HG02981 (cell line): ENCODE measurements around the gene FOXD2.
"Not testable (repeated sequence)": the region's sequence is repeated elsewhere in the genome, so short reads cannot be mapped to it uniquely, and the experiment has no call there.

Source experiments
- ATAC-seq: cut with Tn5 transposase; IDR thresholded peaks from one replicate; pipeline ENCODE4 v1.9.1; 2021; ENCODE audit warnings: mild to moderate bottlenecking, moderate library complexity; ENCODE audit not compliant: unreplicated experiment

Gene FOXD2

DNA sequence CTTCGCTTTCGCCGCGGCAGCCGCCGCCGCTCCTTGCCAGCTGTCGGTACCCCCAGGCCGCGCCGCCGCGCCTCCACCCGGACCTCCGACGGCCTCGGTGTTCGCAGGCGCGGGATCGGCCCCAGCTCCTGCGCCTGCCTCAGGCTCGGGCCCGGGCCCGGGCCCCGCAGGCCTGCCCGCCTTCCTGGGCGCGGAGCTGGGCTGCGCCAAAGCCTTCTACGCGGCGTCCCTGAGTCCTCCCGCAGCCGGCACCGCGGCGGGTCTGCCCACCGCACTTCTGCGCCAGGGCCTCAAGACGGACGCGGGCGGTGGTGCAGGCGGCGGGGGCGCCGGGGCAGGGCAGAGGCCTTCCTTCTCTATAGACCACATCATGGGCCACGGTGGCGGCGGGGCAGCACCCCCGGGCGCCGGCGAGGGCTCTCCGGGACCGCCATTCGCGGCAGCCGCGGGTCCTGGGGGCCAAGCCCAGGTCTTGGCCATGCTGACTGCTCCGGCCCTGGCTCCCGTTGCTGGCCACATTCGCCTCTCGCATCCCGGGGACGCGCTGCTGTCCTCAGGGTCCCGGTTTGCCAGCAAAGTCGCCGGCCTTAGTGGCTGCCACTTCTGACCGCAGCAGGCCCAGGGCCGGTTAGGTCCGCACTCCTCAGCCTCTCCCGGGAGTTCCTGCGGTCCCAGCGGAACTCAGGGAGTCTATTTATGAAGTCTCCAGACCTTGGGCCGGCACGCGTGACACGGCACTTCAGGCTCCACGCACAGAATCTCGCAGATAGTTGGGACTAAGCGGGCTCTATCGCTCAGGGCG is 1.4 kb downstream of the FOXD2 start:
- ATAC-seq: no peak

DNA sequence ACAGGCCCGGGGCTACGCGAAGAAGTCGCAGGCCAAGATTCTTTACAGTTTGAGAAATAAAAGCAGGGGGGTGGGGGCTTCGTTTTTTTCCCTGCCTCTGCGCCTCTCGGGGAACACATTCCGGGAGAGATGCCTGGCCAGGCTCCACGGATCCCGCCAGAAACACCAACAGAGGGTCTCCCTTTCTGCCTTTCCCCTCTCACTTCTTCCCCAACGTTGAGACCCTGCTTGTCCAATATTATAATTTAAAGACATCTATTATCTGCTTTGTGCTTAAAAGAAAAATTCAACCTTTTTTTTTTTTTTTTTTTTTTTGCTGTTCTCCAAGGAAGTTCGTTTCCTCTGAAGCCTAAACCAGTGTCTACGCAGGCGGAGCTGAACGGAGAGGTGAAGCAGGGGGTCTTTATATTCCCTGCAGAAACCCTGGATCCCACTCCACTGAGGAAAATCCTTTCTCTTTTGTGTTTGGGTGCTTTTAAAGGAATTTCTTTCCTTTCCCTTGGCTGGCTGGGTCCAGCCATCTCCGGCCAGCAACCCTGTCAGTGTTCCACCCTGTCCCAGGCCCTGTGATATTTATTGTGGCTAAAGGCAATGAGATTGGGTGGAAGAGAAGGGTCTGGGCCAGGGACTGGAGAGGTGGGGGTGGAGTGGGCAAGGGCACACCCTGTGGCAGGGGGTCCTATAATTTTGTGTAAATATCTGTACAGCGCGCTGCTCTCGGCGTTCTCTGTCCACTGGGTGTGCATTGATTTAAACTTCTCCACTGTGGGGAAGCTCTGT is 2.2 kb downstream of the FOXD2 start:
- no peak for ATAC-seq

- no peak for ATAC-seq
Observed at GRCh38 chr1:47440599-47441081, 2.8 kb downstream of the FOXD2 start.

GRCh38 chr1:47441450-47442106 is 3.7 kb downstream of the FOXD2 start:
- ATAC-seq: no peak

DNA sequence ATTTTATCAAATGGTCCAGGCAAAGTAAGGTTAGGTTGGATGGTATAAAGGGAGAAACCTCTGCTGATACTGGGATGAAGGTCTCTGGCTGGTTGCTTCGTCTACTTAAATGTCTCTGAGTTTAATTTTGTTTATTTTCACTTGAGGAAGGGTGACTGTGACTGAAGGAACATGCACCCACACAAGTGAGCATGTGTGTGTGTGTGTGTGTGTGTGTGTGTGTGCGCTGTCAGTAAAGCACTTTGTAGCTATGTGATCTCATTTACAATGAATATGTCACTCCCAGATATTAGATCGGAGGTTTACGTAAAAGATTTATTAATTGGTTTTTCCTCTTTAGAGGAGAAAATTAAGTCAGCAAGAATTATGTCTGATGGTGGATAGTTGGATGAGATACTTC is 4.4 kb downstream of the FOXD2 start:
- no peak for ATAC-seq

GRCh38 chr1:47442842-47443529 is 5.1 kb downstream of the FOXD2 start:
- no peak for ATAC-seq

DNA sequence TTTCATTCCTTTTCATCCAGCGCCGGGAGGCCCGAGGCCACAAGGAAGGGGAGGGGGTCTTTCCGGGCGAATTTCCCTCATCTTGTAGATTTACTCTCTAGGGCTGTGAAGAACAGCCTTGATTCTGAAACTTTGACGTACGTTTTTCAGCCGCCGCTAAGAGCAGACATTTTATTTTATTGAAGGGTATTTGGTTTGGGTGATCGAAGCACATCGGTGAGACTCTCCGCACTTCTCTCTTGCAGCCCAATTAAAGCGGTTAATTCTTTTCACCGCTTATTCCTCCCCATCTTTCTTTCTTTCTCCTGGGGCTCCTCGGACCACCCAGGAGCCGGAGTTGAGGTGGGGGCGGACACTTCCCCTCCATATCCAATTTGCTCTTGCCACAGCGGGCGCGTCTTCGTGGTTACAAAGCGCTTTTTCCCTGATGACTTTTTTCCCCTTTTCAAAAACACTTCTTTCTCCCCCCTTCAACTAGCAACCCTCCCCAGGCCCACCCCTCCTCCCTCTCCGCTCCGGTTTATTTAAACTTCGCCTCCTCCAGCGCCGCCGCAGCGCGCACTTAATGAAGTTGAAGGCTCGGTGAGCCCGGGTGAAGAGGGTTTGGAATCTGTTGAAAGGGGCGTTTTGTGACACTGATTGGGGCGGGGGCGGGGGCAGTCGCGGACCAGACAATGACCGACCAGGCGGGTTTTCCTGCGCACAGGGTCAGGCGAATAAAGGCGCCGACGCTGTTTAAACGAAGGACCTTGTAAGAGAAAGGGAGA is 5.9 kb downstream of the FOXD2 start:
- ATAC-seq: no peak

DNA sequence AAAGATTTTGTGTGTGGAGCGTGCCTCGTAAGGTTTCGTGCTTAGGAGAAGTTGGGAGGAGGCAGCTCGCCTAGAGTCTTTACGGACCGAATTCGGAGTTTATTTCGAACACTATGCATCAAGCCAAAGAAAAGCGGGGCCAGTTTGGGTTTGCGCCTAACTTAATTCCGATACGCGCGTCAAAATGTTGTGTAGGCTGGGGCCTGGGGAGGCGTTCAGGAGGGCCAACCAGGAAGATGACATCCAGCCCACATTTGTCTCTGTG is 6.4 kb downstream of the FOXD2 start:
- no peak for ATAC-seq

DNA sequence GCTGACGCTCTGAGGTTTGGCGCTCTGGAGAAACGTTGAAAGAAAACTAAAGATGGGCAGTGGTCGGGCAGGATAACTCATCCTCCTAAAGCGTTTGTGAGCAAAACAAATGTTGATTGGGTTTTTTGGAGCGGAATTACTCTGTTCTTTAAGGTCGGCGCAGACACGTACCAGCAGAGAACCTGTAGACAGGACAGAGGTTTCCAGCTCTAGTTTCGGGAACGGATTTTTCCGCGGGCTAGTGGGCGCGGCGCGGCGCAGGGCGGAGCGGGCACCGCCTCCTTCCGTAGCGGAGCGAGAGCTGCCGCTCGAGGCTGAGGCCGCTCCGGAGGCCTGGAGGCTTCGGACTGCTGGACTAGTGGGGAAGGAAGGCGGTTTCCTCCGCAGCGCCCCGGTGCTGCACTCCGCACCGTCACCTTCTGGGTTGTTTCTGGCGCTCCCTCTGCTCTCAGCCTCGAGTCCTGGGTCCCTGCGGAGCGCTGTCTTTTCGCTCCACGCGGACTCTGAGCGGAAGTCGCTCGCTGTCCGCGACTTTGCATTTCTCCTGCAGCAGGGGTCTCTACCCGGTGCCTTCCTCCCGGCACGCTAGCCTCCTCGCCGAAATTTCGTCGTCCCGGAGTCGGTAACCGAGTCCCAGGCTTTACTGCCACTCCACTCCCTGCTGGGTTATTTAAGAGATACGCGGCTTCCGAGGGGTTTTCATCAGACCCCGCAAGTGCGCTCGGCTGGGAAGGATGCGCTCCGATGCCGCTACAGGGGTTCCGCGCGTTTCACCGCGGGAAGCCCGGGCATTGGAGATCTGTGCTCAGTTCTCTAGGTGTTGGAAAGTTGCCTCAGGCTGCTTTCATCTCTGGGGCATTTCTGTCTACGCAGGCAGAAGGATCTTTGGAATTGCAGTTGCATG is 7.0 kb downstream of the FOXD2 start:
- ATAC-seq: no peak

- no peak for ATAC-seq
Observed at GRCh38 chr1:47445823-47446550, 8.1 kb downstream of the FOXD2 start.

DNA sequence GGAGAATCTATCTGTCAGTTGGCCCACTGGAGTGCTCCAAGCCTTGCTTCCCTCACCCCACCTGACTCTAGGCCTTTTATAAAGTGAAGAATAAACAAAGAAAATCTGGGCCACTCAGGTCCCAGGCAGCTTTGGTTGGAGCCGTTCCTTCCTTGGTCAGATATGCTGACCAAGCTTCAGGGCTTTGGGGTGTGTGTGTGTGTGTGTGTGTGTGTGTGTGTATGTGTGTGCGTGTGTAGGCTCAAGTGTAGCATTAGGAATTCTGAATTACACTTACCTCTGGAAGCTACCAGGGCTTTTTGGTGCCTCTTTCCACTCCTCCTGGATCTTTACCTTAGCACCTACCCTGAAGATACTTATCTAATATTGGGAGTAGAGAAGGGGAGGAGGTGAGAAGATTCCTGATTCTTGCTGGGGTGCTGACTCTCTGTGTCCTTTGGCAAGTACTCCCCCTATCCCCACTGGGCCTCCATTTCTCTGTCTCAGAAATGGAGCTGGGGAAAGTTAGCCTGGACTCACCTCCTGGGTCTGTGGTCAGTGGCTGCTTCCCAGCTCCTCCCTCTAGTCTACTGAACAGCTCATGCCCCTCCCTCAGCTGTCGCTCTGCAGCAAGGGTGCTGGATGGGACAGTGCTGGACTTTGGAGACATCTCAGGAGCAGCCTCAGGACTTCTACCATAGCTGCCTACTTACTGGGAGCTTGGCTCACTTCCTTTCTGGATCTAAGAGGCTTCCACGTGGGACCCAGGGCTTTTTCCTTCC is 10.8 kb downstream of the FOXD2 start:
- no peak for ATAC-seq

DNA sequence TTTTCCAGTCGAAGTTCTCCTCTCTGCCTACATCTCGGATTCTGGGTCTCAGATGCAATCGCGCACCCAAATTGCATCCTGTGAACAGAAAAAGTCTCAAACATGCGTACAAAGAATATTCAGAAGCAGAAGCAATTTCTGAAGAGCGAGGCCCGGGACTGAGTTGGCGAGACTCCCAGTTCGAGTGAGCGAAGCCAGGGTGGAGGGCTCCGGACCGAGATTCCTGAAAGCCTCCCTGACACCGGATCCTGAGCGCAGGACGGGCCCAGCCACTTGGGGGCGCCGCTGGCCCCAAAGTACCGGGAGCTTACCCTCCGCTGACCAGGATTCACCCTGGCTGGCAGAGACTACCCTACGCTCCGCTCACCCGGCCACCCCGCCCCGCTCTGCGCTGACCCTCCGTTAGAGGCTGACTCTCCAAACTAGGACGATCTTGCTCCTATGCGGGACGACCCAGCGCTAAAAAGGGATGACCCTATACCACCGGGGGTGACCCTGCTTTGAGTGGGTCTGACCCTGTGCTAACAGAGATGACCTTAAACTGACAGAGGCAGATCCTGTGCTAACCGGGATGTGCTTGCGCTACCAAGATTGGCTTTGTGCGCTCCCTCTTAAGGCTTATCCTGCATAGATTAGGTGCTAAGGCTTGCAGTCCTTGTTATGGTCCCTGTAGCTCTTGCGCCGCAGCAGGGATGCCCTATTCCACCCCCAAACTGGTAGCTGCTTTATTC is 12.1 kb downstream of the FOXD2 start:
- ATAC-seq: no peak

DNA sequence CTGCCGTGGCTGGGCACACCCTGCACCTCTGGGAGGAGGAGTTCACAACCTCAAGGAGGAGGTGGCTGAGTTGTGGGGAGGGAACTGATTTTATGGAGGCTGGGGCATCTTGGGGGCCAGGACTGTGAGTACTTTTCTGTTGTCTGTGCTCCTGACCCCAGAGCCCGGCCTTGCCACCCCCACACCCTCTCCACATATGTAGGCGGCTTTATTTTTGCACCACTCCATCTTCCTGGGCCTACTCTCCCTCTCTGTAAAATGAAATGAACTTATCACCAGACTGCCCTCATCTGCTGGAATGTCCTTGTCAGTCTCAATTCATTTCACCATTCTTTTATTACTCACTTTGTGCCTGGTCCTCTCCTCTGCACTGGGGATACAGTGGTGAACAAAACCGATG is 12.8 kb downstream of the FOXD2 start:
- ATAC-seq: no peak

GRCh38 chr1:47452426-47452825 is 14.6 kb downstream of the FOXD2 start:
- no peak for ATAC-seq

- not testable (repeated sequence) for ATAC-seq
Observed at GRCh38 chr1:47453910-47454309, 16.1 kb downstream of the FOXD2 start.

DNA sequence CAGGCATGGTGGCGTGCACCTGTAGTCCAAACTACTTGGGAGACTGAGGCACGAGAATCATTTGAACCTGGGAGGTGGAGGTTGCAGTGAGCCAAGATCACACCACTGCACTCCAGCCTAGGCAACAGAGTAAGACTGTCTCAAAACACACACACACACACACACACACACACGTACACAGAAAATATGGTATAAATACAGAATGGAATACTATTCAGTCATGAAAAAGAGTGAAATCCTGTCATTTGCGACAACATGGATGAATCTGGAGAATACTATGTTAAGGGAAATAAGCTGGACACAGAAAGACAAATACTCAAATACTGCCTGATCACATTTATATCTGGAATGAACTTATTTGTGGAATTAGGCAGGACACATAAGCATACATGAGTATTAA is 18.4 kb downstream of the FOXD2 start:
- no peak for ATAC-seq

DNA sequence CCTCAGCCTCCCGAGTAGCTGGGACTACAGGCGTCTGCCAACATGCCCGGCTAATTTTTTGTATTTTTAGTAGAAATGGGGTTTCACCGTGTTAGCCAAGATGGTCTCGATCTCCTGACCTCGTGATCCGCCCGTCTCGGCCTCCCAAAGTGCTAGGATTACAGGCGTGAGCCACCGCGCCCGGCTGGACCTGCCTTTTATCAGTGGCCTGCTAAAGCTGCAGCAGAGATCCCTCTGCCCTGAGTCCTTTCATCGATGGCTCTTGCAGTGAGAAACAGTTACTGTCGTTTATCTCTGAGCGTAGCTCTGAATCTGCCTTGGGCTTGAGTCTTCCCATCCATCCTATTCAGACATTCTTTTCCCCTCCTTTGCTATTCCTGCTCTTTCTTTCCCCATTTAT is 19.7 kb downstream of the FOXD2 start:
- ATAC-seq: not testable (repeated sequence)
